GM18858 (cell line): ENCODE results near the gene SEC61A1.

ENCODE experiments used
- ATAC-seq: cut with Tn5 transposase; IDR thresholded peaks from one replicate; pipeline ENCODE4 v1.9.1; 2021; ENCODE audit not compliant: unreplicated experiment

The SEC61A1 gene

GRCh38 chr3:128111147-128111546 lies 58.9 kb downstream of the SEC61A1 start:
- no peak for ATAC-seq

- ATAC-seq: no peak
Observed at GRCh38 chr3:128112357-128112968, 60.2 kb downstream of the SEC61A1 start.

- no peak for ATAC-seq
Observed at GRCh38 chr3:128113817-128114794, 61.9 kb downstream of the SEC61A1 start.
